Duodenal mucosa (tissue), 2 donors: ENCODE measurements around the gene SLC6A19.

Experiments used
- H3K27ac ChIP-seq: one replicate; pipeline ENCODE4 v1.7.0; 2013; ENCODE audit warnings: low read depth, low read length
- H3K27me3 ChIP-seq, 2 donors: one replicate each; pipeline ENCODE4 v1.7.0; 2013; ENCODE audit warnings: low read length in 2 of 2, control low read depth in 1 of 2; ENCODE audit not compliant: insufficient read depth in 2 of 2, control insufficient read depth in 1 of 2
- H3K36me3 ChIP-seq, 2 donors: one replicate each; pipeline ENCODE4 v1.7.0; 2013; ENCODE audit warnings: low read length in 2 of 2, control low read depth in 1 of 2; ENCODE audit not compliant: insufficient read depth in 2 of 2, control insufficient read depth in 1 of 2
- H3K4me1 ChIP-seq, 2 donors: one replicate each; pipeline ENCODE4 v1.7.0; 2013; ENCODE audit warnings: low read length in 2 of 2, control low read depth in 1 of 2; ENCODE audit not compliant: insufficient read depth in 2 of 2, control insufficient read depth in 1 of 2
- H3K4me3 ChIP-seq, 2 donors: one replicate each; pipeline ENCODE4 v1.7.0; 2013; ENCODE audit warnings: low read length in 2 of 2, low read depth in 1 of 2
- H3K9ac ChIP-seq, 2 donors: one replicate each; pipeline ENCODE4 v1.7.0; 2013; ENCODE audit warnings: low read length in 2 of 2, low read depth in 1 of 2
- H3K9me3 ChIP-seq, 2 donors: one replicate each; pipeline ENCODE4 v1.7.0; 2013; ENCODE audit warnings: low read length in 2 of 2, control low read depth in 1 of 2; ENCODE audit not compliant: control insufficient read depth in 1 of 2

The SLC6A19 gene

DNA sequence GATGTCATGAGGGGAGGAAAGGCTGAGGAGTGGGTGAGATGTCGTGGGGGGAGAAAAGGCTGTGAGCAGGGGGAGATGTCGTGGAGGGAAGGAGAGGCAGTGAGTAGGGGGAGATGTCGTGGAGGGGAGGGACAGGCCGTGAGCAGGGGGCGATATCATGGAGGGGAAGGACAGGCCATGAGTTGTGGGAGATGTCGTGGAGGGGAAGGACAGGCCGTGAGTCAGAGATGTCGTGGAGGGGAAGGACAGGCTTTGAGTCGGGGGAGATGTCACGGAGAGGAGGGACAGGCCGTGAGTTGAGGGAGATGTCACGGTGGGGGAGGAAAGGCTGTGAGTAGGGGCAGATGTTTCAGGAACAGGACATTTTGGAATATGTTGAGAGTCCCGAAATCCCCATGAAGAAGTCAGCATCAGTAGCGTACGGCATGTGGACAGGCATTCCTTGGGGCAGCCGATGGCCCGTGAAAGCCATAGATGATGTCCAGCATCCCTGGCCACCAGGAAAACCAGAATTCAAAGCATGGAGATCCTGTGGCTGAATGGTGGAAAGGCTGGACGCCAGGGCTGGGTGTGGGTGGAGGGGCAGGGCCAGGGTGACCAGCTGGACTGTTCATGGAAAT, 8.3 kb upstream of the SLC6A19 start:
- Histone ChIP-seq H3K9ac (no peak overlapping the region), H3K4me1 (peaks cover 0 to under 1% of the 10 kb centered on the region in 2 donors), H3K36me3 (no peaks in the 10 kb centered on the region), H3K9me3 (no peaks in the 10 kb centered on the region), H3K27ac (no peak overlapping the region), H3K4me3 (no peak overlapping the region), H3K27me3 (peaks cover 4 to 6% of the 10 kb centered on the region in 2 donors)

DNA sequence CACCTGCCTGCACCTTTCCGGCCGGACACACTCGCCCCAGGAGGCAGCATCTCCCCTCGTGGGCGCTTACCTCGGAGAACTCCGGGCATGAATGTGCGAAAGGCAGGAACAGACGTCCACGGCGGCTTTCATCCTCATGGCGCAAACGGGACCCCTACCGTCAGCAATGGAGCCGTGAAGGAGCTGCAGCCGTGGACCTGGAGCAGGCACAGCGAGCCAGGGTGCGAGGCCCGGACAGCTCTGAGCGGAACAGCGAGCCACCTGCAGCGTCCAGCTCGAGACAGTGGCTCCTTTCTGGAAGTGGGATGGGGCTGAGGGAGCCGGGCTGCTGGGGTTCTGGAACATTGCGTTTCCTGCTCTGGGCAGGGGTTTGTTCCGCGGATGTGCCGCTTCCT, 7.8 kb upstream of the SLC6A19 start:
- H3K27me3 ChIP-seq: peaks cover 4 to 6% of the 10 kb centered on the region in 2 donors
- no peaks in the 10 kb centered on the region for H3K9me3 ChIP-seq
- no peak overlapping the region for H3K27ac ChIP-seq
- no peak overlapping the region for H3K4me3 ChIP-seq
- no peaks in the 10 kb centered on the region for H3K36me3 ChIP-seq
- no peaks in the 10 kb centered on the region for H3K4me1 ChIP-seq
- no peak overlapping the region for H3K9ac ChIP-seq

DNA sequence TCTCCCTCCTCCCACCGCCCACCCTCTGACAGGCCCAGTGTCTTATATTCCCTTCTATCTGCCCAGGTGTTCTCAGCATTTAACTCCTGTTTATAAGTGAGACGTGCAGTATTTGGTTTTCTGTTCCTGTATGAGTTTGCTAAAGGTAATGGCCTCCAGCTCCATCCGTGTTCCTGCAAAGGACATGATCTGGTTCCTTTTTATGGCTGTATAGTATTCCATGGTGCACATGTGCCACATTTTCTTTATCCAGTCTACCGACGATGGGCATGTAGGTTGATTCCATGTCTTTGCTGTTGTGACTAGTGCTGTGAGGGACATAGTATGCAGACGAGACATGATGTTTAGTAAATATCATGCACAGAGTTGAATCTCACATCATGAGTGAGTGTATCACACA, 7.0 kb upstream of the SLC6A19 start:
- H3K9me3 ChIP-seq: no peaks in the 10 kb centered on the region
- no peak overlapping the region for H3K4me3 ChIP-seq
- H3K4me1 ChIP-seq: peaks cover 0 to 2% of the 10 kb centered on the region in 2 donors
- H3K36me3 ChIP-seq: no peaks in the 10 kb centered on the region
- H3K9ac ChIP-seq: no peak overlapping the region
- no peak overlapping the region for H3K27ac ChIP-seq
- peaks cover 4 to 6% of the 10 kb centered on the region in 2 donors for H3K27me3 ChIP-seq

DNA sequence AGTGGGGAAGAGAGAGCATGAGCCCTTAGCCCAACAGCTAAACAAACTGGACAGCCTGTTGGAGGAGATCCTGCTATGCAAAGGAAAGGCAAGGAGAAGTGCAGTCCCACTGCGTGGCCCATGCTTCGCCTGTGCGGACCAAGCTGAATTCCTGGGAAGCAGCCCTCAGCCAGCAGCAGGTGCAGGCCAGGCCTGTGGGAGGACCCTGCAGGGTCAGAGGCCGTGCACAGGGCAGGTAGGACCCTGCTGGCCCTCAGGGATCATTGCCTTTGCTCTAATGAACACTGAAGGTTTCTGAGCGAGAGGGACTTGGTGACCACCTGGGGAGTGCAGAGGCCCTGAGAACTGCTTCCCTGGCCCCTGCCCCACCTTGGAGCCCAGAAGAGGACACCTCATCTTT, 6.0 kb upstream of the SLC6A19 start:
- H3K9me3 ChIP-seq: no peaks in the 10 kb centered on the region
- no peaks in the 10 kb centered on the region for H3K36me3 ChIP-seq
- H3K4me3 ChIP-seq: no peak overlapping the region
- H3K27me3 ChIP-seq: peaks cover 3 to 4% of the 10 kb centered on the region in 2 donors
- H3K4me1 ChIP-seq: peaks cover 5 to 10% of the 10 kb centered on the region in 2 donors
- no peak overlapping the region for H3K9ac ChIP-seq
- H3K27ac ChIP-seq: no peak overlapping the region

DNA sequence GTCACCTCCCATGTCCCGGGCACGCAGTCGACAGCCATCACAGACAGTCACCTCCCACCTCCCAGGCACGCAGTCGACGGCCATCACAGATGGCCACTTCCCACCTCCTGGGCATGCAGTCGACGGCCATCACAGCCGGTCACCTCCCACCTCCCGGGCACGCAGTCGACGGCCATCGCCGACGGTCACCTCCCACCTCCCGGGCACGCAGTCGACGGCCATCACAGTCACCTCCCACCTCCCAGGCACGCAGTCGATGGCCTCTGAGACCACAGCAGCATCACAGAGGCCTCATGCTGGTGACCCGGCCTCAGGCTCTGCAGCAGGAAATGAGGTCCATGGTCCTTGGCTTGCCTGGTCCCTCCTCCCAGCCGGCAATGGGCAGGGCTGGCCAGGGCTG, 5.5 kb upstream of the SLC6A19 start:
- H3K4me3 ChIP-seq: no peak overlapping the region
- no peak overlapping the region for H3K27ac ChIP-seq
- no peaks in the 10 kb centered on the region for H3K36me3 ChIP-seq
- H3K9me3 ChIP-seq: no peaks in the 10 kb centered on the region
- H3K4me1 ChIP-seq: peaks cover 9 to 15% of the 10 kb centered on the region in 2 donors
- no peak overlapping the region for H3K9ac ChIP-seq
- peaks cover 3 to 4% of the 10 kb centered on the region in 2 donors for H3K27me3 ChIP-seq

DNA sequence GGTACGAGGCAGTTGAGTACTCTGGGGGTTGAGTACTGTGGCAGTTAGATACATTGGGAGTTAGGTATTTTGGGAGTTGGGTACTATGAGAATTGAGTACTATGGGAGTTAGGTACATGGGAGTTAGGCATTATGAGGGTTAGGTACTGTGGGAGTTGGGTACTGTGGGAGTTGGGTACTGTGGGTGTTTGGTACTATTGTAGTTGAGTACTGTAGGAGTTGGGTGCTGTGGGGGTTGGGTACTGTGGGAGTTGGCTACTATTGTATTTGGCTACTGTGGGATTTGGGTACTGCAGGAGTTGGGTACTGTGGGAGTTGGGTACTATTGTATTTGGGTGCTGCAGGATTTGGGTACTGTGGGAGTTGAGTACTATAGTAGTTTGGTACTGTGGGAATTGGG, 4.8 kb upstream of the SLC6A19 start:
- no peak overlapping the region for H3K4me3 ChIP-seq
- H3K4me1 ChIP-seq: peaks cover 14 to 17% of the 10 kb centered on the region in 2 donors
- no peak overlapping the region for H3K27ac ChIP-seq
- H3K9ac ChIP-seq: no peak overlapping the region
- H3K27me3 ChIP-seq: peaks cover 3 to 4% of the 10 kb centered on the region in 2 donors
- H3K9me3 ChIP-seq: no peaks in the 10 kb centered on the region
- H3K36me3 ChIP-seq: no peaks in the 10 kb centered on the region

DNA sequence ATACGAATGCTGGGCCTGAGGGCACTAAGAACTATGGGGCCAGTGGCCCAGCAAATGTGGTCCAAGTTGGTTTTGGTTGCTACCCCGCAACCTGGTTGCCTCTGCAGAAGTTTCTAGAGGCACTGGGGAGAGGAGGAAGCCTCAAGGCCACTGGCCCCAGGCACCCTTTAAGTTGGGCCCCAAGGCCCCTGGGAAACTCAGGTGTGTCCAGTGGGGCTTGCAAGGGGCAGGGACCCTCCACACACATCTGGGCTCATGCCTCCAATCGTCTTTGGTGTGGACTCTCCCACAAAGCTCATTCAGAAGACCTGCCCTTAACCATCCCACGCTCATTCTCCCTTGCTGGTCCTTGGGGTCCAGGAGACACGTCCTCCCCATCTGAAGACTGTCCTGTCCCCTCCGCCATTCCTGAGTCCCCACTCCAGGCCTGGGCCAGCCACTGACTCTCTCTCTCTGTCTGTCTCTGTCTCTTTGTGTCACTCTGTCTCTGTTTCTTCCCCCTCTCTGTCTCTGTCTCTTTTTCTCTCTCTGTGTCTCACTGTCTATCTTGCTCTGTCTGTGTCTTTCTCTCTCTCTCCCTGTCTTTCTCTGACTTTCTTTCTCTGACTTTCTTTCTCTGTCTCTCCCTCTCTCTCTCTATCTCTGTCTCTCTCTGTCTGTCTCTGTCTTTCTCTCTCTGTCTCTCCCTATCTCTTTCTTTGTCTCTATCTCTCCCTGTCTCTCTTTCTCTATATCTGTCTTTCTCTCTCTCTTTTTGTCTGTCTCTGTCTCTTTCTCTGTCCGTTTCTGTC, 3.3 kb upstream of the SLC6A19 start:
- Histone ChIP-seq H3K4me1 (peaks cover 14 to 17% of the 10 kb centered on the region in 2 donors), H3K27me3 (peaks cover 0 to 3% of the 10 kb centered on the region in 2 donors), H3K36me3 (peaks cover 0 to 3% of the 10 kb centered on the region in 2 donors), H3K9ac (no peak overlapping the region), H3K4me3 (no peak overlapping the region), H3K27ac (no peak overlapping the region), H3K9me3 (no peaks in the 10 kb centered on the region)

DNA sequence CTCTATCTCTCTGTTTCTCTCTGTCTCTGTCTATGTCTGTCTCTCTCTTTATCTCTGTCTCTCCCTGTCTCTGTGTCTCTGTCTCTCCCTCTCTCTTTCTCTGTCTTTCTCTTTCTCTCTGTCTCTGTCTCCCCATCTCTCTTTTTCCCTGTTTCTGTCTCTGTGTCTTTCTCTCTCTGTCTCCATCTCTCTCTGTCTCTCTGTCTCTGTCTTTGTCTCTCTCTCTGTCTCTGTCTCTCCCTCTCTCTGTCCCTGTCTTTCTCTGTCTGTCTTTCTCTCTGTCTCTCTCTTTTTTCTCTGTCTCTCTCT, 2.1 kb upstream of the SLC6A19 start:
- Histone ChIP-seq H3K4me3 (no peak overlapping the region), H3K9ac (peak overlapping the region in 1 of 2 donors; percentile 18), H3K27me3 (peaks cover 0 to 3% of the 10 kb centered on the region in 2 donors), H3K27ac (no peak overlapping the region), H3K4me1 (peaks cover 16 to 21% of the 10 kb centered on the region in 2 donors), H3K9me3 (no peaks in the 10 kb centered on the region), H3K36me3 (peaks cover 0 to 3% of the 10 kb centered on the region in 2 donors)

DNA sequence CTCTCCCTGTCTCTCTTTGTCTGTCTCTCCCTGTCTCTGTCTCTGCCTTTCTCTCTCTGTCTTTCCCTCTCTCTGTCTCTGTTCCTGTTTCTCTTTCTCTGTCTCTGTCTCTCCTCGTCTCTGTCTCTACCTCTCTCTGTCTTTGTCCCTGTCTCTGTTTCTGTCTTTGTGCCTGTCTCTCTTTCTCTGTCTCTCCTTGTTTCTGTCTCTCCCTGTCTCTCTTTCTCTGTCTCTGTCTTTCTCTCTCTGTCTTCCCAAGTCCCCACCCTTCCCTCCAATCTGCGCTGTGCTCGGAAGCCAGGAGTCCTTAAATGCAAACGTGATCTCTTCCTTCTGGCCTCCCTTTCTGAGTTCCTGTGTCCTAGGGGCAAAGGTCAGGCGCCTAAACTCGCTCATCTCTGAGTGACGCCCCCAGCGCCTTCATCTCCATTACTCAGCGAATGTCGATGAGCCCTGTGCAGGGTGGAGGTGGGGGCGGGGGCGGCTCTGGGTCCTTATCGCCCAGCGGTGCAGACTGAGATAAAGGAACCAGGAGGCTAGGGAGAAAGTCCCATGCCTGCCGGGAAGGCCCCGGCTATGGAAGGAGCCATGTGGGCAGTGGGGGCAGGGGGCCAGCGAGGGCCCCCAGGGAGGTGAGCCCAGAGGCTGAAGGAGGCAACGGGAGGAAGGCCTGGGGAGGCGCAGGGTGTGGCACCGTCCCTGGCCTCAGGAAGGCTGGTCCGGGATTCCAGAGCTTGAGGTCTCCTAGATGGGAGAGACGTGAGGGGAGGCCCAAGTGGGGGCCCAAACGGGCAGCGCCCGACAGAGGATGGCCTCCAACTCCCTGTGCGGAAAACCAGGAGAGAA, 1.5 kb upstream of the SLC6A19 start:
- peak overlapping the region; percentile 64 to 67 for H3K4me3 ChIP-seq
- H3K36me3 ChIP-seq: peaks cover 0 to 3% of the 10 kb centered on the region in 2 donors
- H3K9ac ChIP-seq: peak overlapping the region; percentile 51 to 71
- H3K9me3 ChIP-seq: no peaks in the 10 kb centered on the region
- peak overlapping the region; percentile 42 for H3K27ac ChIP-seq
- H3K27me3 ChIP-seq: peaks cover 0 to 3% of the 10 kb centered on the region in 2 donors
- peaks cover 21 to 22% of the 10 kb centered on the region in 2 donors for H3K4me1 ChIP-seq
